Lung (tissue), 12 donors: ENCODE data around the gene TNNI2. TPM values are rescaled to one million over a fixed set of nuclear protein-coding genes. Genes with fewer than 3 reads are reported as not detected.

ENCODE experiments used
- ATAC-seq: fragments of 200-7000 bp; cut with Tn5 transposase; one replicate; pipeline ENCODE4 v1.9.1; 2020; ENCODE audit warnings: moderate number of reproducible peaks; ENCODE audit not compliant: insufficient read depth, low FRiP score
- DNase-seq, 3 donors: peaks; one replicate each; pipeline ENCODE4 v3.0.0-alpha.2; 2013 to 2017
- H3K27ac ChIP-seq, 2 donors: one replicate each; pipeline ENCODE4 v1.5.1; 2013; ENCODE audit warnings: mild to moderate bottlenecking in 2 of 2, moderate library complexity in 2 of 2, control low read depth in 1 of 2, inconsistent platforms in 1 of 2, low read depth in 1 of 2, low read length in 1 of 2
- H3K27me3 ChIP-seq, 3 donors: one replicate each; pipeline ENCODE4 v1.5.1; 2013; ENCODE audit warnings: low read length in 2 of 3; ENCODE audit not compliant: control insufficient read depth in 3 of 3, insufficient read depth in 3 of 3
- H3K36me3 ChIP-seq, 4 donors: one replicate each; pipeline ENCODE4 v1.5.1; 2013; ENCODE audit warnings: low read length in 4 of 4, mild to moderate bottlenecking in 1 of 4, moderate library complexity in 1 of 4; ENCODE audit not compliant: control insufficient read depth in 4 of 4, insufficient read depth in 4 of 4
- H3K4me1 ChIP-seq, 5 donors: one replicate each; pipeline ENCODE4 v1.5.1; 2013; ENCODE audit warnings: low read length in 5 of 5, mild to moderate bottlenecking in 2 of 5, moderate library complexity in 1 of 5; ENCODE audit not compliant: control insufficient read depth in 5 of 5, insufficient read depth in 5 of 5
- H3K4me3 ChIP-seq: one replicate; pipeline ENCODE4 v1.5.1; 2013; ENCODE audit warnings: mild to moderate bottlenecking, control low read depth, moderate library complexity
- H3K9ac ChIP-seq, 2 donors: one replicate each; pipeline ENCODE4 v1.5.1; 2013; ENCODE audit warnings: low read length in 2 of 2, control low read depth in 1 of 2; ENCODE audit not compliant: insufficient read depth in 1 of 2
- H3K9me3 ChIP-seq, 4 donors: one replicate each; pipeline ENCODE4 v1.5.1; 2013; ENCODE audit warnings: low read length in 3 of 4, mild to moderate bottlenecking in 1 of 4, moderate library complexity in 1 of 4; ENCODE audit not compliant: control insufficient read depth in 4 of 4, insufficient read depth in 3 of 4
- CTCF ChIP-seq: IDR thresholded peaks from 2 replicates; pipeline ENCODE4 v1.5.1; 2012; ENCODE audit warnings: mild to moderate bottlenecking; ENCODE audit errors: control extremely low read depth, extremely low read depth
- WGBS, 2 donors: extraction: QIAGEN DNeasy Blood & Tissue Kit; methylation state at CpG; one replicate each; pipeline ENCODE4 v1.1.7; 2013; 5-methylcytosine and 5-hydroxymethylcytosine counted together
- polyA plus RNA-seq, 2 donors: library from polyadenylated mRNA; stranded (reverse); fragments of 200-250 nt; gene quantifications; one replicate each; pipeline ENCODE4 v1.2.1, GENCODE V29; 2013
- total RNA-seq, 2 donors: library from RNA; depleted of rRNA in 1 of 2; stranded (reverse); fragments of >200 nt in 1 of 2; gene quantifications; one replicate each; pipeline ENCODE4 v1.2.1, GENCODE V29; 2014 to 2021
- donor health status: control.
- donor health status: control.
- donor health status: Bipolar disorder and iron deficiency.
- donor health status: healthy.
- donor health status: DM: yes; HTN: yes; CAD: no.

TNNI2 gene
- total and polyA plus RNA-seq, 4 donors: 3.1 to 35.8 (median 12.2) TPM

GRCh38 chr11:1868636-1869291, 30.0 kb downstream of the TNNI2 start:
- Histone ChIP-seq H3K9me3 (no peaks in the 10 kb centered on the region), H3K27me3 (peaks cover 0 to 16% (median 3%) of the 10 kb centered on the region in 3 donors), H3K9ac (no peak overlapping the region), H3K4me1 (peaks cover 0 to 17% (median 6%) of the 10 kb centered on the region in 5 donors), H3K36me3 (no peaks in the 10 kb centered on the region), H3K4me3 (no peak overlapping the region), H3K27ac (no peak overlapping the region)
- DNase-seq: no peak
- no peak for ATAC-seq
- 80 to 84% methylated on average over 24 to 25 of the region's 25 CpGs for WGBS, 2 donors
- no peak for TF ChIP-seq CTCF

GRCh38 chr11:1869427-1870325, 30.9 kb downstream of the TNNI2 start:
- peaks cover 0 to 16% (median 3%) of the 10 kb centered on the region in 3 donors for H3K27me3 ChIP-seq
- no peak for TF ChIP-seq CTCF
- H3K36me3 ChIP-seq: no peaks in the 10 kb centered on the region
- H3K4me1 ChIP-seq: peaks cover 0 to 9% (median 0%) of the 10 kb centered on the region in 5 donors
- DNase-seq (no peak), ATAC-seq (no peak)
- no peaks in the 10 kb centered on the region for H3K9me3 ChIP-seq
- no peak overlapping the region for H3K27ac ChIP-seq
- no peak overlapping the region for H3K4me3 ChIP-seq
- 68 to 78% methylated on average over 33 to 34 of the region's 34 CpGs for WGBS, 2 donors
- H3K9ac ChIP-seq: no peak overlapping the region

- Histone ChIP-seq H3K9ac (no peak overlapping the region), H3K4me1 (peaks cover 0 to 3% (median 0%) of the 10 kb centered on the region in 5 donors), H3K36me3 (no peaks in the 10 kb centered on the region), H3K27me3 (peaks cover 0 to 16% (median 3%) of the 10 kb centered on the region in 3 donors), H3K27ac (no peak overlapping the region), H3K9me3 (no peaks in the 10 kb centered on the region), H3K4me3 (no peak overlapping the region)
- 81 to 88% methylated on average over 11 to 12 of the region's 12 CpGs for WGBS, 2 donors
- ATAC-seq: no peak
- TF ChIP-seq CTCF: no peak
- DNase-seq: no peak
These were observed 31.5 kb downstream of the TNNI2 start for GRCh38 chr11:1870326-1870696.
